Caco-2 (cell line): Measurements from ENCODE around the gene TRPT1. TPM values are rescaled to one million over a fixed set of nuclear protein-coding genes. Genes with fewer than 3 reads are reported as not detected.

ENCODE experiments used
- BruUV-seq: library from RNA; stranded (reverse); fragments of 400-500 nt; replicated peaks from 2 replicates; lab custom pipeline; 2021; lab: Mats Ljungman, UMichigan
- CTCF ChIA-PET: fragments of 300-600 bp; sonication (Branson Sonifier 250); formaldehyde crosslinking; loops from one replicate; lab custom pipeline; 2022; ENCODE audit warnings: antibody characterized with exemption; lab: Charles Lee
- POLR2A ChIA-PET: fragments of 300-600 bp; sonication (Branson Sonifier 250); formaldehyde crosslinking; loops from one replicate; lab custom pipeline; 2022; ENCODE audit warnings: antibody characterized with exemption; lab: Charles Lee
- DNase-seq, 2 experiments: peaks; one replicate each; pipeline versions ENCODE4 v3.0.0 to v3.0.0-alpha.2; 2020 to 2022
- H3K27me3 ChIP-seq: replicated peaks from 2 replicates; pipeline ENCODE4 v1.6.0; 2011; ENCODE audit warnings: low read length; ENCODE audit not compliant: control insufficient read depth, insufficient read depth
- H3K36me3 ChIP-seq: 2 replicates; pipeline ENCODE4 v1.5.1; 2011; ENCODE audit warnings: low read length; ENCODE audit not compliant: control insufficient read depth, insufficient read depth
- H3K4me1 ChIP-seq: fragments of 250-450 bp; sonication (Bioruptor Pico); 2 replicates; pipeline ENCODE4 v1.5.1; 2020; ENCODE audit warnings: mild to moderate bottlenecking
- H3K4me3 ChIP-seq: 2 replicates; pipeline ENCODE4 v1.5.1; 2011; ENCODE audit warnings: low read depth, mild to moderate bottlenecking, control low read depth, low read length
- H3K9me3 ChIP-seq: fragments of 250-450 bp; sonication (Bioruptor Pico); 2 replicates; pipeline ENCODE4 v1.5.1; 2020; ENCODE audit warnings: mild to moderate bottlenecking, moderate library complexity
- H3K27ac Mint-ChIP-seq: one replicate; pipeline ENCODE4 v1.8.0; 2022; ENCODE audit warnings: mixed read lengths; ENCODE audit not compliant: unreplicated experiment
- H3K27me3 Mint-ChIP-seq: one replicate; pipeline ENCODE4 v1.8.0; 2022; ENCODE audit warnings: mixed read lengths; ENCODE audit not compliant: insufficient read depth, unreplicated experiment
- H3K36me3 Mint-ChIP-seq: one replicate; pipeline ENCODE4 v1.8.0; 2022; ENCODE audit warnings: mild to moderate bottlenecking, mixed read lengths; ENCODE audit not compliant: insufficient read depth, unreplicated experiment
- H3K4me1 Mint-ChIP-seq: one replicate; pipeline ENCODE4 v1.8.0; 2022; ENCODE audit warnings: low read depth, mixed read lengths; ENCODE audit not compliant: unreplicated experiment
- H3K4me3 Mint-ChIP-seq: one replicate; pipeline ENCODE4 v1.8.0; 2022; ENCODE audit warnings: mild to moderate bottlenecking, moderate library complexity, mixed read lengths; ENCODE audit not compliant: unreplicated experiment
- H3K9me3 Mint-ChIP-seq: one replicate; pipeline ENCODE4 v1.8.0; 2022; ENCODE audit warnings: mixed read lengths; ENCODE audit not compliant: unreplicated experiment
- CTCF ChIP-seq, 2 experiments: fragments of 200-600 bp in 1 of 2; IDR thresholded peaks; 1 replicate in 1 of 2; 2 replicates in 1 of 2; pipeline versions ENCODE4 v1.5.1 to v1.8.0; 2011 to 2022; ENCODE audit warnings: antibody characterized with exemption in 1 of 2, control low read depth in 1 of 2, inconsistent platforms in 1 of 2, low read depth in 1 of 2, low read length in 1 of 2, mild to moderate bottlenecking in 1 of 2, moderate library complexity in 1 of 2; ENCODE audit not compliant: insufficient read depth in 1 of 2, severe bottlenecking in 1 of 2, unreplicated experiment in 1 of 2
- intact Hi-C: fragments of 100-400 bp; cut with micrococcal nuclease; formaldehyde crosslinking; loops from one replicate; pipeline ENCODE4 v1.10.0; 2022; ENCODE audit not compliant: unreplicated experiment
- total RNA-seq: library from RNA; stranded (reverse); gene quantifications from 2 replicates; pipeline ENCODE4 v1.2.3, GENCODE V29; 2022

The TRPT1 gene
- total RNA-seq, 1 experiment from 2014 or later: 32.1 TPM

- intact Hi-C loops: no loop called here
- DNase-seq: no peak
- ChIA-PET POLR2A (interaction anchor here (0.5 kb wide), 1 partner anchor 41 kb away, joined by 3 read pairs; the partner anchor contains the start of gene GPR137), CTCF (no interaction called here)
- Histone ChIP-seq H3K9me3 (no peaks in the 10 kb centered on the region), H3K27me3 (no peaks in the 10 kb centered on the region), H3K36me3 (0 out of 2 replicates have a peak, but pooled peaks cover 3% of the 10 kb centered on the region), H3K4me1 (peaks cover 31% of the 10 kb centered on the region), H3K4me3 (no peak overlapping the region)
- Mint-ChIP-seq H3K4me3 (peak overlapping the region; percentile 88), H3K4me1 (peaks cover 23% of the 10 kb centered on the region), H3K9me3 (no peaks in the 10 kb centered on the region), H3K27ac (no peak overlapping the region), H3K36me3 (peaks cover 72% of the 10 kb centered on the region), H3K27me3 (no peaks in the 10 kb centered on the region)
- no TSS peak for BruUV-seq
- TF ChIP-seq CTCF (IDR thresholded peaks at IDR 0.05; ENCODE audit: insufficient read depth in 1 of 2, low read depth in 1 of 2, low read length in 1 of 2, severe bottlenecking in 1 of 2, unreplicated experiment in 1 of 2): no peak
Measured at GRCh38 chr11:64244107-64244506, 18.1 kb upstream of the TRPT1 start.

- CTCF ChIA-PET: no interaction called here
- H3K4me3 ChIP-seq: no peak overlapping the region
Measured at GRCh38 chr11:64243236-64243854, 17.4 kb upstream of the TRPT1 start.

More at GRCh38 chr11:64243236-64243854, 17.4 kb upstream of the TRPT1 start:
- Mint-ChIP-seq H3K4me1 (peaks cover 20% of the 10 kb centered on the region), H3K36me3 (peaks cover 72% of the 10 kb centered on the region), H3K9me3 (no peaks in the 10 kb centered on the region), H3K27me3 (no peaks in the 10 kb centered on the region), H3K27ac (peak overlapping the region; percentile 90), H3K4me3 (peak overlapping the region; percentile 88)
- intact Hi-C loops: no loop called here
- POLR2A ChIA-PET: interaction anchor here (0.5 to 1.0 kb wide), 3 partner anchors 7 to 42 kb away, joined by 3 to 5 read pairs (median 3); partner anchors contain the start of gene GPR137
- Histone ChIP-seq H3K27me3 (no peaks in the 10 kb centered on the region), H3K9me3 (no peaks in the 10 kb centered on the region), H3K4me1 (peaks cover 28% of the 10 kb centered on the region), H3K36me3 (peaks cover 3% of the 10 kb centered on the region; the same call in 1 of the 2 replicates)
- DNase-seq: no peak
- BruUV-seq: no TSS peak
- TF ChIP-seq CTCF (IDR thresholded peaks at IDR 0.05; ENCODE audit: insufficient read depth in 1 of 2, low read depth in 1 of 2, low read length in 1 of 2, severe bottlenecking in 1 of 2, unreplicated experiment in 1 of 2): no peak
